ACC112 (cell line): ENCODE results near the gene TCF12.
A peak's percentile ranks its signal among the peaks of the same experiment; 100 is the strongest.

Experiments used
- H2AFZ ChIP-seq: fragments of 200-600 bp; sonication (generic); one replicate; pipeline ENCODE4 v1.6.0; 2017; ENCODE audit warnings: antibody characterized with exemption, low read length; ENCODE audit not compliant: unreplicated experiment
- H3K27ac ChIP-seq: fragments of 200-600 bp; sonication (generic); 2 replicates; pipeline ENCODE4 v1.5.1; 2014; ENCODE audit warnings: low read depth, mild to moderate bottlenecking, antibody characterized with exemption, low read length, moderate library complexity
- H3K27me3 ChIP-seq: fragments of 200-600 bp; sonication (generic); 2 replicates; pipeline ENCODE4 v1.6.1; 2014; ENCODE audit warnings: mild to moderate bottlenecking, antibody characterized with exemption, low read length, moderate library complexity, mixed read lengths; ENCODE audit not compliant: insufficient read depth
- H3K36me3 ChIP-seq: fragments of 200-600 bp; sonication (generic); 2 replicates; pipeline ENCODE4 v1.6.1; 2016; ENCODE audit warnings: mild to moderate bottlenecking, antibody characterized with exemption, low read length, moderate library complexity, mixed read lengths; ENCODE audit not compliant: insufficient read depth
- H3K4me1 ChIP-seq: fragments of 200-600 bp; sonication (generic); one replicate; pipeline ENCODE4 v1.6.1; 2016; ENCODE audit warnings: low read length, mixed read lengths; ENCODE audit not compliant: insufficient read depth, unreplicated experiment, control insufficient read depth
- H3K4me3 ChIP-seq: fragments of 200-600 bp; sonication (generic); 2 replicates; pipeline ENCODE4 v1.5.1; 2014; ENCODE audit warnings: mild to moderate bottlenecking, low read depth, low read length
- H3K79me2 ChIP-seq: fragments of 200-600 bp; sonication (generic); one replicate; pipeline ENCODE4 v1.6.0; 2016; ENCODE audit warnings: low read length; ENCODE audit not compliant: control insufficient read depth, unreplicated experiment, insufficient read depth

TCF12 gene

DNA sequence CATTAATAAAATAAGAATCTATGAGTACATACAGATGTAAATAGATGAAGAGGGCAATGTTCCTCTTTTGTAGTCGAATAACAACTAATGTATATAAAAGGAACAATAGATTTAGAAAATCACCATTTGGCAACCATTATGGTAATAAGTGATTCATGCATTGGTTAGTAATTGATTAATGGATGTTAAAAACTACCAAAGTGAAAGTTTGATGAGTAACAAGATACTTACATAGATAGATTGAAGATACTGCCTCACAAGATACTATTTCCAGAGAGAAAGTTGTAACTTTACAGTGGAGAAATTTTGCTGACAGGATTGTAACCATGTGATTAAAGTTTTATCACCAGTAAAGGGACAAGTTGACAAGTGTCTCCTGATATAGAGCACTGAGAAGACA, 55.0 kb downstream of the TCF12 start:
- Histone ChIP-seq H3K27ac (no peak overlapping the region), H3K36me3 (no peaks in the 10 kb centered on the region), H3K4me3 (no peak overlapping the region), H3K4me1 (peaks cover 2% of the 10 kb centered on the region), H3K27me3 (no peaks in the 10 kb centered on the region), H2AFZ (no peak overlapping the region), H3K79me2 (peaks cover 53% of the 10 kb centered on the region)

DNA sequence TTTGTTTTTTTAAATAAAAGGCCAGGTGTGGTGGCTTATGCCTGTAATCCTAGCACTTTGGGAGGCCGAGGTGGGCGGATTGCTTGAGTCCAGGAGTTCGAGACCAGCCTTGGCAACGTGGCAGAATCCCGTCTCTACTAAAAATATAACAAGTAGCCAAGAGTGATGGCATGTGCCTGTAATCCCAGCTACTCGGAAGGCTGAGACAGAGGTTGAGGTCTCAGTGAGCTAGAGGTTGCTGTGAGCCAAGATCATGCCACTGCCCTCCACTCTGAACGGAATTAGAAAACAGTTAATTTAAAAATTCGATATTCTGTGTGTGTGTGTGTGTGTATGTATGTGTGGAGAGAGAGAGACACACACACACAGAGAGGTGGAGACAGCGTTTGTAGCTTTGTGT, 58.8 kb downstream of the TCF12 start:
- H3K4me3 ChIP-seq = no peak overlapping the region
- H2AFZ ChIP-seq = no peak overlapping the region
- no peaks in the 10 kb centered on the region for H3K36me3 ChIP-seq
- H3K4me1 ChIP-seq = peaks cover 16% of the 10 kb centered on the region
- H3K27ac ChIP-seq = no peak overlapping the region
- H3K79me2 ChIP-seq = peaks cover 48% of the 10 kb centered on the region
- H3K27me3 ChIP-seq = no peaks in the 10 kb centered on the region

DNA sequence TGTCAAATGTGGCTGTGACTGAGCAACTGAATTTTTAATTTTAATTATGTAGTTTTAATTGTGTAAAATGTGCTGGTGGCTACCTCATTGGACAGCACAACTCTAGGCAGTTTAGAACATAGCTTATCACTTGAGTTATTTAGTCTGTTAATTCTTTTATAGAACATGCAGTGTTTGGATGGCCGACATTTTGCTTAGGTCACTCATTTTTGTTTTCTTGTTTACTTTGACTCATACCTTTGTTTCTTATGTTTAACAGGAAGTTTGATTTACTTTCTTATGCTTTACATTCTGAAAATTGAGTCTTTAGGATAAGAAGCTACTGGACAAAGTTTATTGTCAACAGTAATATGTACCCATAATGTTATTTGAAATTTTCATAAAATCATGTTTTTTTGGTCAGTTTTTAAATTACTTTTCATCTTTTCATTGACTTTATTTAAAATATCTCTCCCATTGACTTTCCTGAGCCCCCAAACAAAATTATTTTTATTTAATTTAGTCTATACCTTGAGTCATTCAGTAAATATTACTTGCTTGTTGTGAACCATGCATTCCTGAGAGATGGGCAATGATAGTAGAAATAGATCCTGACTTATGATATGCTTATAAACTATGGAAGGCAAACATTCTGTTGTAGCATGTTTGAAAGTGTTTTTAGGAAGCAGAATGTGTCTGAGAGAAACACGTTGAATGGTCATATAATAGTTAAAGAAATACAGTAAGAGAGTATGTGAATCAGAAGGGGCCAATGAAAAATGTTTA, 60.6 kb downstream of the TCF12 start:
- Histone ChIP-seq H2AFZ (no peak overlapping the region), H3K27ac (peak overlapping the region; percentile 36), H3K27me3 (no peaks in the 10 kb centered on the region), H3K4me3 (no peak overlapping the region), H3K79me2 (peaks cover 46% of the 10 kb centered on the region), H3K4me1 (peaks cover 22% of the 10 kb centered on the region), H3K36me3 (no peaks in the 10 kb centered on the region)

DNA sequence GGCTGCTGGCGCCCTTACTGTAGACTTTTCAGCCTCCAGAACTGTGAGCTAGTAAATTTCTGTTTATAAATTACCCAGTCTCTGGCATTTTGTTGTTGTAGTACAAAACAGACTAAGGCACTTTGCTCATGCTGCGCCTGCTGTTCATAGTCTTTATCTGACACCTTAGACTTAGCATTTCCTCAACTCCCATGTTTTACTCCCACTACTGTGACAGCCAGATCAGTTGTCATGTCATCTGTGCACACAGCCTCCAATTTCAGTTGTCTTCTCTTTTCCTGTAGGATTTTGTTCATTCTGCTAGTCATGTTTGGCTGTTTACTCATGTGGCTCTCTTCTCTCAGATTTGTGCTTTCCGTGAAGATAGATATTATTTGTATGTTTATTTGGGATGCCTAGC, 62.0 kb downstream of the TCF12 start:
- H3K27me3 ChIP-seq = no peaks in the 10 kb centered on the region
- H3K79me2 ChIP-seq = peaks cover 54% of the 10 kb centered on the region
- H3K27ac ChIP-seq = no peak overlapping the region
- H3K4me1 ChIP-seq = peaks cover 36% of the 10 kb centered on the region
- H3K4me3 ChIP-seq = no peak overlapping the region
- no peak overlapping the region for H2AFZ ChIP-seq
- H3K36me3 ChIP-seq = no peaks in the 10 kb centered on the region

DNA sequence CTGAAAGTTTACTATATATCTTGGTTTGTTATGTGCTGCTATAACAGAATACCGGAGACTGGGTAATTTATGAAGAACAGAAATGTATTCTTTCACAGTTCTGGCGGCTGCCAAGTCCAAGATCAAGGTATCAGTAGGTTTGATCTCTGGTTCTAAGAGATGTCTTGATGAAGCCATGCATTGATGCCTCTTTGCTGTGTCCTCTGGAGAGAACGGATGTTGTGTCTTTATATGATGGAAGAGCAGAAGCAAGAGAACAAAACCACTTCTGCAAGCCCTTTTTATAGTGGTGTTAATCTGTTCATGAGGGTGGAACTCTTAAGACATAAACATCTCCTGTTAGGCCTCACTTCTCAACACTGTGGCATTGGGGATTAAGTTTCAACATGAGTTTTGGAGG, 62.7 kb downstream of the TCF12 start:
- peaks cover 42% of the 10 kb centered on the region for H3K4me1 ChIP-seq
- H3K79me2 ChIP-seq = peaks cover 55% of the 10 kb centered on the region
- H2AFZ ChIP-seq = no peak overlapping the region
- no peaks in the 10 kb centered on the region for H3K27me3 ChIP-seq
- no peaks in the 10 kb centered on the region for H3K36me3 ChIP-seq
- no peak overlapping the region for H3K4me3 ChIP-seq
- H3K27ac ChIP-seq = no peak overlapping the region

DNA sequence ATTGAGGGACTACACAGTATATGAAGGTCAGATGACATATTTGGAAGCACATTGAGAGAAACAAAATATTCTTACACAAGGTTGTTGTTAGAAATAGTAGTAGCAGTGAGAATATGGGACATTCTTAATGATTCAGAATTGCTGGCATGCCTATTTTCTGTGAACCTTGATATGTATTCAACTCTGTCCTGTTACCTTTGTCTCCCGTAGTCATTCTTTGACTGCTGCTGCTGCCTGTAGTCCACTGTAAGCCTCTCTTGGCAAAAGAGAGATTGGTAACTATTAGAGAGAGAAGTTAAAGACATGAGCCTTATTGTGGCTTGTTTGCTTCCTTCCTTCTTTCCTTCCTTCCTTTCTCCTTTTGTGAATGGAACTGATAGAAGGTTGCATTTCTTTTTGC, 64.5 kb downstream of the TCF12 start:
- H3K4me3 ChIP-seq = no peak overlapping the region
- H2AFZ ChIP-seq = no peak overlapping the region
- no peaks in the 10 kb centered on the region for H3K36me3 ChIP-seq
- peaks cover 62% of the 10 kb centered on the region for H3K79me2 ChIP-seq
- no peak overlapping the region for H3K27ac ChIP-seq
- peaks cover 48% of the 10 kb centered on the region for H3K4me1 ChIP-seq
- no peaks in the 10 kb centered on the region for H3K27me3 ChIP-seq

DNA sequence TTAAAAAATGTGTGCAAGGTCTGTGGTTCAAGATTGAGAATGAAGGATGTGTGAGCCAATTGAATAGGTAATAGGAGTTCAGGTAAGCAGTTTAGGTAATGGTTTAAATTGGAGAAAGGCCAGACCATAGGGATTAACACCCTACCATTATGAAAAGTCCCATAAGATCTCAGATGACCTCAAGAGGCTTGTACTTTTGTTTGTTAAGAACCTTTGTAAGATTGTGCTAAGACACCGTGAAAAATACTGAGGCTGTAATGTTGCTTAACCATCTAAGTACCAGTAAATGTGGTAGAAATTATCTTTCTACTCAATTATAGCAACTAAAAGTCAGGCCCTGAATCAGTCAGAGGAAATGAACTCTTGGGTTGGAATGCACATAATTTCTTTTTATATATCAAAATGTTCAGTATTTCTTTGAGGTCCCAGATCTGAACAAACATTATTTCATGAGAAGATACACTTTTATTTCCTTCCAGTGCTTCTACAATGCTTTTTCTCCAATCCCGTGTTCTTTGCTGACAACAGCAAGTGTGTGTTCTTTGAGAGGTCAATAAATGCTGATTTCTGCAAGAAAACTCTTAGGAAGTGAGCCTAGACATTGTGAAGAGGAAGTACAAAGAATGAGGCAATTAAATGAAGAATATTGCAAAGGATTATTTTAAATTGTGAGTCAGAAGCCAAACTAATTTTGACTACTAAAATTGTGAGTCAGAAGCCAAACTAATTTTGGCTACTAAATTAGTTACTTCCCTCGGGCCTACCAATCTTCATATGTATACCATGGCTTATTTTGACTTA, 66.4 kb downstream of the TCF12 start:
- no peak overlapping the region for H2AFZ ChIP-seq
- H3K27ac ChIP-seq = peak overlapping the region; percentile 66
- H3K4me1 ChIP-seq = peaks cover 40% of the 10 kb centered on the region
- no peaks in the 10 kb centered on the region for H3K27me3 ChIP-seq
- no peaks in the 10 kb centered on the region for H3K36me3 ChIP-seq
- H3K79me2 ChIP-seq = peaks cover 69% of the 10 kb centered on the region
- H3K4me3 ChIP-seq = peak overlapping the region; percentile 8; the same call in 1 of the 2 replicates

DNA sequence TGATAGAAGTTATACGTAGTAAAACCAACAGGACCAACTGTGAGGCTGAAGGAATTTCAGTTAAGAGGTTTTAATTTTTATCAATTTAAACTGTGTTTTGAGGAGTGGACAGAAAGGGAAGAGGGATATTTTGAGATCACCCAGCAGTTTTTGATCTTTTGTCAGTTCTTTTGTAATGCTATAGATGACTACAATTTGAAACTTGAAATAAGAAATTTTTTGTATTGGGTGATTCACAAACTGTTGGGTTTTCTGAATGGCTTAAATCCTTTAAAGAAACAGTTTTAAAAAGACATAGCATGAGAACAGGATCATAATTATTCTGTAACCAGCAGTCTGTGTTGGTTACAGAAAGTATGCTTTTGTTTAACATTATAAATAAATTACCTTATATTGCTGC, 67.4 kb downstream of the TCF12 start:
- Histone ChIP-seq H3K79me2 (peaks cover 68% of the 10 kb centered on the region), H3K36me3 (no peaks in the 10 kb centered on the region), H3K27me3 (no peaks in the 10 kb centered on the region), H3K4me1 (peaks cover 40% of the 10 kb centered on the region), H2AFZ (no peak overlapping the region), H3K27ac (peak overlapping the region; percentile 66), H3K4me3 (no peak overlapping the region)

DNA sequence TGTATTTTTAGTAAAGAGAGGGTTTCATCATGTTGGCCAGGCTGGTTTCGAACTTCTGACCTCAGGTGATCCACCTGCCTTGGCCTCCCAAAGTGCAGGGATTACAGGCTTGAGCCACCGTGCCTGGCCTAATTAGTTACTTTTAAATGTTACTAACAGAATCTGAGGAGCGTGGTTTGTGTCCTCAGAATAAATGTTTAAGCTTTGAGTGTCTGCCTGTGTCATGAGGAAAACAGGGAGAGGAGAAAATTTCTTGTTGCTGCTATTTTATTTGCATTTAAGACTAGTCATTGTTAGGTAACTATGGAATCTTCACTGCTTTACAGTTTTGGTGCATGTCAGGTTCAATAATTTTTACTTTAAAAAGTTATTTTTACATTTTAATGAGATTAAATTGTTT, 68.8 kb downstream of the TCF12 start:
- peaks cover 40% of the 10 kb centered on the region for H3K4me1 ChIP-seq
- H3K79me2 ChIP-seq = peaks cover 69% of the 10 kb centered on the region
- no peak overlapping the region for H3K27ac ChIP-seq

DNA sequence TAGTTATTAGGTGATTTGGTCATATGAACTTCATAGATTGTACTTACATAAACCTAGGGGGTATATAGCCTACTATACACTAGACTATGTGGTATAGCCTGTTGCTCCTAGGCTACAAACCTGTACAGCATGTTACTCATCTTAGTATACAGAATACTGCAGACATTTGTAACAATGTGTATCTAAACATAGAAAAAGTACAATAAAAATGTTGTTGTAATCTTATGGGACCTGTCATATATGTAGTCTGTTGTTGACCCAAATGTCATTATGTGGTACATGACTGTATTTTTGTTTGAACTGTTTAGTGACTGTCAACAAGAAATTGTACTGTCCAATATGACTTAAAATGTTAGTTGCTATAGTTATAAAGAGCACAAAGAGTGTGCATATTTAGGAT, 69.8 kb downstream of the TCF12 start:
- peaks cover 35% of the 10 kb centered on the region for H3K4me1 ChIP-seq
- H3K27ac ChIP-seq = no peak overlapping the region
- no peak overlapping the region for H2AFZ ChIP-seq
- no peaks in the 10 kb centered on the region for H3K27me3 ChIP-seq
- H3K36me3 ChIP-seq = peaks cover 6% of the 10 kb centered on the region; the same call in 1 of the 2 replicates
- peaks cover 68% of the 10 kb centered on the region for H3K79me2 ChIP-seq
- no peak overlapping the region for H3K4me3 ChIP-seq

More for the DNA sequence above, 68.8 kb downstream of the TCF12 start:
- no peaks in the 10 kb centered on the region for H3K27me3 ChIP-seq
- no peaks in the 10 kb centered on the region for H3K36me3 ChIP-seq
- H3K4me3 ChIP-seq = no peak overlapping the region
- H2AFZ ChIP-seq = no peak overlapping the region
